Measurements from ENCODE around the gene SEPTIN14. TPM values are rescaled to one million over a fixed set of nuclear protein-coding genes. Genes with fewer than 3 reads are reported as not detected.
"Not testable (repeated sequence)": the region's sequence is repeated elsewhere in the genome, so short reads cannot be mapped to it uniquely, and the experiment has no call there.

SEPTIN14 gene
- not detected for total RNA-seq

GRCh38 chr7:55862652-55863051, at the start of gene SEPTIN14:
TSS of gene SEPTIN14 (minus strand) at chr7:55862752. CDS start at chr7:55861996, 756 bp downstream.
- CTCF ChIA-PET, POLR2A ChIA-PET: not testable (repeated sequence)

GRCh38 chr7:55903985-55904759, 41.6 kb upstream of the SEPTIN14 start:
- POLR2A ChIA-PET = no interaction called here
- CTCF ChIA-PET = no interaction called here

- POLR2A ChIA-PET = not testable (repeated sequence)
- CTCF ChIA-PET = interaction anchor here (0.6 kb wide), 1 partner anchor 42 kb away, joined by 3 read pairs; no protein-coding TSS in a partner anchor
These were observed 38.5 kb upstream of the SEPTIN14 start for GRCh38 chr7:55901059-55901458.

- ChIA-PET CTCF (no interaction called here), POLR2A (no interaction called here)
These were observed 35.7 kb upstream of the SEPTIN14 start for GRCh38 chr7:55898287-55898686.

- POLR2A ChIA-PET = no interaction called here
These were observed 32.5 kb upstream of the SEPTIN14 start for GRCh38 chr7:55895021-55895420.

GRCh38 chr7:55893940-55894339, 31.4 kb upstream of the SEPTIN14 start:
- POLR2A ChIA-PET = no interaction called here
- CTCF ChIA-PET = no interaction called here

More at GRCh38 chr7:55895021-55895420, 32.5 kb upstream of the SEPTIN14 start:
- CTCF ChIA-PET = no interaction called here

GRCh38 chr7:55888378-55888777, 25.8 kb upstream of the SEPTIN14 start:
- CTCF ChIA-PET, POLR2A ChIA-PET: not testable (repeated sequence)

- CTCF ChIA-PET = no interaction called here
- POLR2A ChIA-PET = no interaction called here
These were observed 25.3 kb upstream of the SEPTIN14 start for GRCh38 chr7:55887821-55888247.

GRCh38 chr7:55884321-55884720, 21.8 kb upstream of the SEPTIN14 start:
- POLR2A ChIA-PET = no interaction called here

GRCh38 chr7:55878691-55879090, 16.1 kb upstream of the SEPTIN14 start:
- POLR2A ChIA-PET = interaction anchor here (0.6 kb wide), 1 partner anchor 27 kb away, joined by 6 read pairs; no protein-coding TSS in a partner anchor
- CTCF ChIA-PET = interaction anchor here (0.6 kb wide), 1 partner anchor 189 kb away, joined by 4 read pairs; no protein-coding TSS in a partner anchor

More at GRCh38 chr7:55884321-55884720, 21.8 kb upstream of the SEPTIN14 start:
- CTCF ChIA-PET = no interaction called here

- CTCF ChIA-PET = no interaction called here
These were observed 14.8 kb upstream of the SEPTIN14 start for GRCh38 chr7:55877308-55877707.

GRCh38 chr7:55873765-55874164, 11.2 kb upstream of the SEPTIN14 start:
- CTCF ChIA-PET = no interaction called here
- POLR2A ChIA-PET = no interaction called here

More at GRCh38 chr7:55877308-55877707, 14.8 kb upstream of the SEPTIN14 start:
- POLR2A ChIA-PET = no interaction called here

GRCh38 chr7:55871932-55872485, 9.5 kb upstream of the SEPTIN14 start:
- ChIA-PET POLR2A (no interaction called here), CTCF (no interaction called here)

GRCh38 chr7:55868989-55869388, 6.4 kb upstream of the SEPTIN14 start:
- CTCF ChIA-PET, POLR2A ChIA-PET: not testable (repeated sequence)

GRCh38 chr7:55845164-55845563, 17.4 kb downstream of the SEPTIN14 start:
- CTCF ChIA-PET, POLR2A ChIA-PET: not testable (repeated sequence)

- POLR2A ChIA-PET = no interaction called here
- CTCF ChIA-PET = interaction anchor here (0.7 kb wide), 1 partner anchor 231 kb away, joined by 3 read pairs; no protein-coding TSS in a partner anchor
These were observed 24.0 kb downstream of the SEPTIN14 start for GRCh38 chr7:55838595-55838994.

- ChIA-PET CTCF (no interaction called here), POLR2A (no interaction called here)
These were observed 35.0 kb downstream of the SEPTIN14 start for GRCh38 chr7:55827577-55827976.

- POLR2A ChIA-PET = no interaction called here
- CTCF ChIA-PET = no interaction called here
These were observed 43.9 kb downstream of the SEPTIN14 start for GRCh38 chr7:55818686-55819085.

- POLR2A ChIA-PET = not testable (repeated sequence)
These were observed 65.3 kb downstream of the SEPTIN14 start for GRCh38 chr7:55797260-55797659.

GRCh38 chr7:55794527-55794926, 68.0 kb downstream of the SEPTIN14 start:
- ChIA-PET CTCF (no interaction called here), POLR2A (no interaction called here)

More at GRCh38 chr7:55797260-55797659, 65.3 kb downstream of the SEPTIN14 start:
- CTCF ChIA-PET = not testable (repeated sequence)

- CTCF ChIA-PET = no interaction called here
- POLR2A ChIA-PET = no interaction called here
These were observed 70.5 kb downstream of the SEPTIN14 start for GRCh38 chr7:55792048-55792447.

All from activated CD8-positive, alpha-beta memory T cell treated with anti-CD3 and anti-CD28 coated beads for 36 hours (primary cell).